ENCODE measurements around the gene ZNF197.

DNA sequence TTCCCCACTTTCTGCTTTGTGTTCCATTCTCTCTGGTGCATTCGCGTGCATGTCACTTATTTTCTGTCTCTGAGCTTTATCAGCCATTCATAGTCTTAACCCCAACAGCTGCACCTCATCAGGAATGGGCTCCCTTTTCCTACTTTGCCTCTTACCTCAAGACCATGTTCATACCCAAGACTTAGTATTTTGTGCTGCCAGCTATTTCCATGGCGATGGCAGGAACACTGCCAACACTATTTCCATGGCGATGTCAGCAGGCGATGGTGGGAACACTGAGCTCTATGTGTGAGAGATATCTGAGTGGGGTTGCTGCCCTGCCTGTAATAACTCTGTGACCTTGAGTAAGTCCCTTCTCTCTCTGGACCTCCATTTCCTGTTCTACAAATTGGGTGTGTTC, 29.2 kb downstream of the ZNF197 start:
- TF ChIP-seq, protein P1, sequence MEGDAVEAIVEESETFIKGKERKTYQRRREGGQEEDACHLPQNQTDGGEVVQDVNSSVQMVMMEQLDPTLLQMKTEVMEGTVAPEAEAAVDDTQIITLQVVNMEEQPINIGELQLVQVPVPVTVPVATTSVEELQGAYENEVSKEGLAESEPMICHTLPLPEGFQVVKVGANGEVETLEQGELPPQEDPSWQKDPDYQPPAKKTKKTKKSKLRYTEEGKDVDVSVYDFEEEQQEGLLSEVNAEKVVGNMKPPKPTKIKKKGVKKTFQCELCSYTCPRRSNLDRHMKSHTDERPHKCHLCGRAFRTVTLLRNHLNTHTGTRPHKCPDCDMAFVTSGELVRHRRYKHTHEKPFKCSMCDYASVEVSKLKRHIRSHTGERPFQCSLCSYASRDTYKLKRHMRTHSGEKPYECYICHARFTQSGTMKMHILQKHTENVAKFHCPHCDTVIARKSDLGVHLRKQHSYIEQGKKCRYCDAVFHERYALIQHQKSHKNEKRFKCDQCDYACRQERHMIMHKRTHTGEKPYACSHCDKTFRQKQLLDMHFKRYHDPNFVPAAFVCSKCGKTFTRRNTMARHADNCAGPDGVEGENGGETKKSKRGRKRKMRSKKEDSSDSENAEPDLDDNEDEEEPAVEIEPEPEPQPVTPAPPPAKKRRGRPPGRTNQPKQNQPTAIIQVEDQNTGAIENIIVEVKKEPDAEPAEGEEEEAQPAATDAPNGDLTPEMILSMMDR (IDR thresholded peaks at IDR 0.05): no peak
- no peak for TF ChIP-seq POLR2AphosphoS5 (IDR thresholded peaks at IDR 0.05; ENCODE audit: insufficient read depth in 1 of 2, low read depth in 1 of 2)
